ENCODE measurements around the gene SNX24.

The SNX24 gene, protein sequence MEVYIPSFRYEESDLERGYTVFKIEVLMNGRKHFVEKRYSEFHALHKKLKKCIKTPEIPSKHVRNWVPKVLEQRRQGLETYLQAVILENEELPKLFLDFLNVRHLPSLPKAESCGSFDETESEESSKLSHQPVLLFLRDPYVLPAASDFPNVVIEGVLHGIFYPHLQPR

DNA sequence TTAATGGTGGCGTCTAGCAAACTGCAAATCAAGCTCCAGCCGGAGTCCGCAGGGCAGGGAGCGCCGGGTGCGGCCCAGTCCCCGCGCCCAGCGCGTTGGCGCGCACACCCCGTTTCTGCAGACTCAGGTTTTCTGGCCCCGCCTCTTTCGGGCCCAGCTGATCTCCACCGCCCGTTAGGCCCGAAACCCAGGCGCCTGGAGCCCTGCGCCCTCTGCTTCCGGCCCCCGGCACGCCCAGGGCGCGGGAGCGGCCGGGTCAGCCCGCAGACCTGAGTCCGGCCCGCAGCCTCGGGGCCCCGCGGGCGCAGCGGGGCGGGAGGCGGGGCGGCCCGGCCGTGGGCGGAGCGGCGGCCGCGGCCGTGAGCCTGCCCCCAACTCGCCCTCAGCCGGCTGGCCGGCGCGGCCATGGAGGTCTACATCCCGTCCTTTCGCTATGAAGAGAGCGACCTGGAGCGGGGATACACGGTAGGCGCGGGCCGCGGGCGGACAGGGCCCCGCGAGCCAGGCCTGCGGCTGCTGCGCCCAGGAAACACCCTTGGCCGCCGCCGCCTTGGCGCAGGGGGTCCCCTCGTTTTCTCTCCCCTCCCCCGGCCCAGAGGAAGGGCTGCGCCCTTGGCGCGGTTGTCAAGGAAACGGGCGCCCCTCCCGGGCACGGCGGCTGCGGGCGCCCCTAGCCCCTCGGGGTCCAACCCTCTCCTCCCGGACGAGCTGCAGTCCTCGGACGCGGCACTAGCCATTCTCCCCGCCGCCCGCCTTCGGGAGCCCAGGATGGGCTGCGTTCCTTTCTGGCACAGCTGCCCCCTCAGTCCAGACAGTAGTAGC is at the start of gene SNX24:
Gene SNX24, plus strand, starts transcription at position 385 of the 822 bp plus-strand sequence. Its CDS starts 21 bp downstream, at position 406.
- H3K9me3 ChIP-seq = no peaks in the 10 kb centered on the region
- H3K4me1 ChIP-seq = peaks cover 15% of the 10 kb centered on the region
- peak; percentile 65 to 84 for DNase-seq (ENCODE audit: low spot score in 2 of 2)
- in situ Hi-C loops (cut with MboI; ENCODE audit: low sequenced_read_pairs) = no loop called here
- H3K4me3 ChIP-seq = peak within 1 kb of the TSS; percentile 75
- no peaks in the 10 kb centered on the region for H3K27me3 ChIP-seq (ENCODE audit: low read depth)
- no peaks in the 10 kb centered on the region for H3K36me3 ChIP-seq (replicated peaks)

DNA sequence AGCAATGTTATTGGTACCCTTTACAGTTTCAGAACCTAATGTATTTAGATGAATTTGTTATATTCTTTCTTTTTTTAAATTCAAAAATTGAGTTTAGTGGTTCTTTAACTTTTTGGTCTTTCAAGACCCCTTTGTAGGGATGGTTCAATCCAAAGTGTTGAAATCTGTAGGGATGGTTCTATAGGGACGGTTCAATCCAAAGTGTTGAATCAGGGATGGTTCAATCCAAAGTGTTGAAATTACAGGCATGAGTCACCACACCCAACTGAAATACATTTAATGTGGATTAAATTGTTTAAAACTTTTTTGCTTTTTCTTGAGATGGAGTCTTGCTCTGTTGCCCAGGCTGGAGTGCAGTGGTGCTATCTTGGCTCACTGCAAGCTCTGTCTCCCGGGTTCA is 39.9 kb upstream of the SNX24 start:
- H3K27me3 ChIP-seq (ENCODE audit: low read depth) = no peaks in the 10 kb centered on the region
- no peak overlapping the region for H3K4me3 ChIP-seq
- peaks cover 17% of the 10 kb centered on the region for H3K36me3 ChIP-seq (replicated peaks)
- in situ Hi-C loops (cut with MboI; ENCODE audit: low sequenced_read_pairs) = no loop called here
- DNase-seq (ENCODE audit: low spot score in 2 of 2) = no peak
- no peaks in the 10 kb centered on the region; the same call in 1 of the 2 replicates for H3K9me3 ChIP-seq
- peaks cover 7% of the 10 kb centered on the region for H3K4me1 ChIP-seq

DNA sequence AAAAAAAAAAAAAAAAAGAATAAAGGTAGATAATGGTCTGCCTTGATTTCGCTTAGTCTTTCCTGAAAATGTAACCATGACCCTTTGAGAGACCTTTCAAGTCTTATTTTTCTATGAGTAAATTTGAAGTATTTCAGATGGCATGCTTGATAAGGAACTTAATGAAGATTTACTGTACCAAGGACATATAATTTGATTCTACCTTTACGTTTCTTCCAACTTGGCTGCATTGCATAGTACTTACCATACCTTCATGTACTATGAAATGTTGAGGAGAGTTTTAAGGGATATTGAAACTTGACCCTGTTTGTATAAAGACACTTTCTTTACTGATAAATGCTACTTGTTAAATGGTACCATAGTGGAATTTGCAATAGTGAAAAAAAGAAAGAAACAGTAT is 35.0 kb upstream of the SNX24 start:
- Histone ChIP-seq H3K9me3 (no peaks in the 10 kb centered on the region), H3K36me3 (replicated peaks) (peaks cover 9% of the 10 kb centered on the region; the same call in 1 of the 2 replicates), H3K4me3 (no peak overlapping the region), H3K27me3 (ENCODE audit: low read depth) (no peaks in the 10 kb centered on the region), H3K4me1 (peaks cover 10% of the 10 kb centered on the region)
- in situ Hi-C loops (cut with MboI; ENCODE audit: low sequenced_read_pairs) = no loop called here
- DNase-seq (ENCODE audit: low spot score in 2 of 2) = no peak

DNA sequence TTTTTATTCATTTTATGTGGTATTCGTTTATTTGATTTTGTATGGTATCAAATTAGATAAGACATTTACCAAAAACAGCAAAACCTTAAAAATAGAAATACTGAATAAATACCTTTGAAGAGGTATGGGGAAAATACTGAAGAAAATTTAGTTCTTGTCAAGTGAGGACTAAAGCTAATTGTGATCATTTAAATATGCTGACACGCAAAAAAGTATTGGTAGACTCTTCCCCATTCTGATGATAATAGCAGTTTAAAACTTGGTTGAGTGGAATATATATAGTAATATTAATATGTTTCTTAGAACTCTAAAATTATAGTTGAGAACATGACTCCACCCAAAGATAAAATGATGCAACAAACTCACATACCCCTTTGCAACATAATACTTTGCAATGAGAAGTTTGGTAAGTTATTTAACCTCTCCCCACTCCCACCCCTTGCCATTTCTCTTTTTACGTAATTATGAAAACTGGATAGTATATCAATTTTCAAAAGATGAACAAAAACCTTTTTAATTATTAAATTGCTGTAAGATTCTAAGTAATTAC is 30.1 kb upstream of the SNX24 start:
- no peak overlapping the region for H3K4me3 ChIP-seq
- H3K36me3 ChIP-seq (replicated peaks) = peaks cover 3% of the 10 kb centered on the region
- no peaks in the 10 kb centered on the region for H3K9me3 ChIP-seq
- H3K4me1 ChIP-seq = peaks cover 28% of the 10 kb centered on the region
- in situ Hi-C loops (cut with MboI; ENCODE audit: low sequenced_read_pairs) = no loop called here
- H3K27me3 ChIP-seq (ENCODE audit: low read depth) = no peaks in the 10 kb centered on the region
- no peak for DNase-seq (ENCODE audit: low spot score in 2 of 2)

DNA sequence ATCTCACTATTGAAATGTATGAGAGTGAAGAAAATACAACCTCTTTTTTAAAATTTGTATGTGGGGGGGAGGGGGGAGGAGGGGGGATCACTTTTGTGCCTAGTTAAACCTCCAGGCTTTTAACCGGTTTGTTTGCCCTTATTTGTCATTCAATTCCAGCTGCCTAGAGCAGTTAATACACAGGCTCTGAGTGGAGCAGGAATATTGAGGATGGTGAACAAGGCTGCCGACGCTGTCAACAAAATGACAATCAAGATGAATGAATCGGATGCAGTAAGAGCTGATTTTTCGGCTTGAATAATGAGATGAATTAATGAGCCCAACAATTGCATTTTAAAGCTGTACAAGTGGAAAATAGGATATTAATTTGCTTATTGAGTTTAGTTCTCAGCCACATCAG is 28.7 kb upstream of the SNX24 start:
- Histone ChIP-seq H3K4me1 (peaks cover 28% of the 10 kb centered on the region), H3K36me3 (replicated peaks) (peaks cover 3% of the 10 kb centered on the region), H3K9me3 (no peaks in the 10 kb centered on the region), H3K27me3 (ENCODE audit: low read depth) (no peaks in the 10 kb centered on the region), H3K4me3 (no peak overlapping the region)
- in situ Hi-C loops (cut with MboI; ENCODE audit: low sequenced_read_pairs) = no loop called here
- peak; percentile 61 to 81 for DNase-seq (ENCODE audit: low spot score in 2 of 2)

DNA sequence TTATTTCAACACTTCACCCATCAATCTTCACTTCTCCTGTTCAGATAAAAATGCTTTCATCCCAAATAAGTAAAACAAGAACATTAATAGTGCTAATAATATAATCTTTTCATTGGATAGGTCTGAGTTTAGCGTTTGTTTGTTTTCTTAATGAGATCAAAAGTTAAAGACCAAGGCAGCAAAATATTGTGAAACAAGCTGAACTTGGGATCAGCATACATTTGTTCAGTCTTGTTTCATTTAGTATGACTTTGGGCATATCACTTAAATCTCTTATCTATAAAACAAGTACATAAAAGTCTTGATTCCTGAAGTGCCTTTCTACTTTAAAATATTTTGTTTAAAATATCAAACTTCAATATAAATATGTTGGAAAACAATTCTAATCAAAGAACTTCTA is 13.4 kb upstream of the SNX24 start:
- Histone ChIP-seq H3K36me3 (replicated peaks) (peaks cover 12% of the 10 kb centered on the region), H3K9me3 (no peaks in the 10 kb centered on the region), H3K27me3 (ENCODE audit: low read depth) (no peaks in the 10 kb centered on the region), H3K4me1 (peaks cover 9% of the 10 kb centered on the region), H3K4me3 (no peak overlapping the region)
- in situ Hi-C loops (cut with MboI; ENCODE audit: low sequenced_read_pairs) = no loop called here
- DNase-seq (ENCODE audit: low spot score in 2 of 2) = no peak

DNA sequence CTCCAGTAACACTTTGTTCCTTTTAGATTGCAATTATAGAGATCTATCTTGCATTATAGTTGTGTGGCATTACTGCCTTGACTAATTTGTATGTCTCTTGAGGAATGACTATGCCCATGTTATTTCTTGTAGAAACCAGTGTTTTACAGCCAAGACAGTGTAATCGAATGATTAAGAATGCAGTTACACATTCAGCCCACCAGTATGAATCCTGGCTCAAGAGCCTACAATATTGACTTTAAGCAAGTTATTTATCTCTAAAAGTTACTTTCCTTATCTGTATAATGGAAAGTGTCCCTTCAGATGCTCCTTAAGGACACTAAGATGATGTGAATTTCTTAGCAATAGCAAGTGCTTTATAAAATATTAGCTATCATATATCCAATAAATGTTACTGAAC is 9.7 kb upstream of the SNX24 start:
- DNase-seq (ENCODE audit: low spot score in 2 of 2) = no peak
- Histone ChIP-seq H3K9me3 (no peaks in the 10 kb centered on the region), H3K27me3 (ENCODE audit: low read depth) (no peaks in the 10 kb centered on the region), H3K36me3 (replicated peaks) (no peaks in the 10 kb centered on the region), H3K4me3 (no peak overlapping the region), H3K4me1 (peaks cover 9% of the 10 kb centered on the region)
- in situ Hi-C loops (cut with MboI; ENCODE audit: low sequenced_read_pairs) = no loop called here

DNA sequence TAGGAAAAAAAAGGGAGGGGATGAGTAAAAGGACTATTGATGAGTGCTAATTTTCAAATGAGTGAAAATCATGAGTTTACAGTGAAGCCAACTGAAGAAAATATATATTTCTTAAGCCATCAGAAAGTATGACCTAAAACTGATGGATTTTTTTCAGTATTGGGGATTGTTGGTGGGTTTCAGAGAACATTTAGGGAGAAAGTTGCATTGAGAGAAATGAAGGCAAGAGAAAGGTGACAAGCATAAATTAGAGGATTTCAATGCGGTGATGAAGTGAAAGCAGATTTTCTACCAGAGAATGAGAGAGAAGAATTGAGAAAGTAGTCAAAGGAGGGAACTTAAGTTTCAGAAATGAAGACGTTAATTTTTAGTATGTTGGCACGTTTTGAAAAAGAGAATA is 8.5 kb upstream of the SNX24 start:
- no peak for DNase-seq (ENCODE audit: low spot score in 2 of 2)
- peaks cover 9% of the 10 kb centered on the region for H3K4me1 ChIP-seq
- no peaks in the 10 kb centered on the region for H3K27me3 ChIP-seq (ENCODE audit: low read depth)
- H3K9me3 ChIP-seq = no peaks in the 10 kb centered on the region
- H3K36me3 ChIP-seq (replicated peaks) = no peaks in the 10 kb centered on the region
- H3K4me3 ChIP-seq = no peak overlapping the region
- in situ Hi-C loops (cut with MboI; ENCODE audit: low sequenced_read_pairs) = no loop called here

DNA sequence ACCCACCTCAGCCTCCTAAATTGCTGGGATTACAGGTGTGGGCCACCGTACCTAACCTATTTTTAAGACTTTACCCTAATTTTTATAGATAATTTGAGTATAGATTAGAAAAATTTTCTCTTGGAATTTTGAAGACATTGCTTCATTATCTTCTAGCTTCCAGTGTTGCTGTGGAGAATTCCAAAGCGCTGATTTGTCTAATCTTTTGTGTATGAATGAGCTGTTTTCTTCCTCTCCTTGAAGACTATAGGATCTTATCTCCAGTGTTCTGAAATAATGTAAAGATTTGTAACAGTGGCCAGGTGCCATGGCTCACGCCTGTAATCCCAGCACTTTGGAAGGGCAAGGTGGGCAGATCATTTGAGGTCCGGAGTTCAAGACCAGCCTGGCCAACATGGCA is 5.7 kb upstream of the SNX24 start:
- H3K27me3 ChIP-seq (ENCODE audit: low read depth) = no peaks in the 10 kb centered on the region
- H3K4me1 ChIP-seq = peaks cover 5% of the 10 kb centered on the region
- no peak for DNase-seq (ENCODE audit: low spot score in 2 of 2)
- H3K9me3 ChIP-seq = no peaks in the 10 kb centered on the region
- in situ Hi-C loops (cut with MboI; ENCODE audit: low sequenced_read_pairs) = no loop called here
- H3K36me3 ChIP-seq (replicated peaks) = no peaks in the 10 kb centered on the region
- no peak overlapping the region for H3K4me3 ChIP-seq

DNA sequence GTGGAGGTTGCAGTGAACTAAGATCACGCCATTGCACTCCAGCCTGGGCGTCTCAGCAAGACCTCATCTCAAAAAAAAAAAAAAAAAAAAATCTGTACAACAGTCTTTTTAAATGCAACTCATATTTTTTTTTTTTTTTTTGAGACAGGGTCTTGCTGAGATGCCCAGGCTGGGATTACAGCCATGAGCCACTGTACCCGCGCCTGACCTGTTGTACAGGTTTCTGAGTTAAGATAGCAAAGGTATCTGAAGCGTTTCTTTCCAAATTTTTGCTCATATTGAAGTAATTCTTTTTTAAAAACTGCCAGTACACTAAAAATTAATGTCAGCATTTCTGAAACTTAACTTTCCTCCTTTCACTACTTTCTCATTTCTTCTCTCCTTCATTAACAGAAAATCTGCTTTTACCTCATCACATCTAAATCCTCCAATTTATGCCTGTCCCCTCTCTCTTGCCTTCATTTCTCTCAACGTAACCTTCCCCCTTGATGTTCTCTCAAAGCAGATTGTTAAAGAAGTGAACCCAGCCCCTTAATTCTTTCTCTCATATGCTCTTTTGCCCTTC is 3.3 kb upstream of the SNX24 start:
- Histone ChIP-seq H3K4me1 (peaks cover 14% of the 10 kb centered on the region), H3K4me3 (no peak overlapping the region), H3K9me3 (no peaks in the 10 kb centered on the region), H3K36me3 (replicated peaks) (no peaks in the 10 kb centered on the region), H3K27me3 (ENCODE audit: low read depth) (no peaks in the 10 kb centered on the region)
- DNase-seq (ENCODE audit: low spot score in 2 of 2) = no peak
- in situ Hi-C loops (cut with MboI; ENCODE audit: low sequenced_read_pairs) = no loop called here

DNA sequence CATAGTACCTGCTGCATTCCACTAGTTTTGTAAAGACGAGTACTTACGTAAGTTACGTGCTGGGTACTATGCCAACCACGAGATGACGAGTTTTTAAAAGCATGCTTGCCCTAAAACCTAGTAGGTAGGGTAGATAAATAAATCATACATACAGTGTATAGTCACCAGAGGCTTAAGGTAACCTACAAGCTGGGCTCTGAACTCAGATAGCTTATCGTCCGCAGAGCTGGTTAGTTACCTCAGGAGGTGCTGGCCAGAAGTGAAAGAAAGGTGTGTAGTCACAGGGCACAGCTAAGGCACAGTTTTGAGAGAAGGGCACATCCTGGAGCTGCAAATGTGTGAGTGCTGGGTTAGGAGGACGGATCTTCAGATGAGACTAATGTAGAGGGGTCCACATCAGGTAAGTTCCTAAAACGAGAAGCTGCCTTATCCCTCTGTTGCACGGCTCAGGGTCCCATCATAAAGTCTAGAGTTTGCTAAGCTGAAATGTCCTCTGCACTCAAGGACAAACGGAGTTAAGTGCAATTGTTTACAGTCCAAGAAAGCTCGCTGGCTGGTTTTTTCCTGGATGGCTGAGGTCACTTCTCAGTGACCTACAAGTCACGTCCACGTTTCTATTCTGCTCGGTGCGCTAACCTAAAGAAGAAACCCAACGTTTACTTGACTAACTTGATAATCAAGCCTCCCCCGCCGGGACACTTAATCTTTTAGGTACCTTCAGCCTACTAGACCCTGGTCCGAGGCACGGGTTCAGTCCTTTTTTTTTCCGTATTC is 1.1 kb upstream of the SNX24 start:
- H3K4me1 ChIP-seq = peaks cover 15% of the 10 kb centered on the region
- H3K9me3 ChIP-seq = no peaks in the 10 kb centered on the region
- in situ Hi-C loops (cut with MboI; ENCODE audit: low sequenced_read_pairs) = no loop called here
- DNase-seq (ENCODE audit: low spot score in 2 of 2) = no peak
- no peaks in the 10 kb centered on the region for H3K27me3 ChIP-seq (ENCODE audit: low read depth)
- H3K36me3 ChIP-seq (replicated peaks) = no peaks in the 10 kb centered on the region
- peak overlapping the region; percentile 75 for H3K4me3 ChIP-seq

DNA sequence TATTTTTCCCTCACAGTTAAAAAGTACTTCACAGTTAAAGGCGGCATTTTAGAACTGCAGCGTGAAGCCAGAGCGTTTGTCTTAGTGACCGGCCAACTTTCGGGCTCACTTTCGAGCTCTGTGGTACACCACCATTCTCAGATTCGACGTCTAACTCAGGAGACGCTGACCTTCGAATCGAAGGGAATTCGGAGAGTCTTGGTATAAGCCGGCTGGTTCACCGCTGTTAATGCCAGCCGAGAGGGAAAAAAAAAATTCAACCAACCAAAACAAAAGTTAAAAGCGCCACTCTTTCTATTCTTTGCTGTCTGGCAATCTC is 544 bp upstream of the SNX24 start:
- Histone ChIP-seq H3K36me3 (replicated peaks) (no peaks in the 10 kb centered on the region), H3K9me3 (no peaks in the 10 kb centered on the region), H3K27me3 (ENCODE audit: low read depth) (no peaks in the 10 kb centered on the region), H3K4me3 (peak overlapping the region; percentile 75), H3K4me1 (peaks cover 15% of the 10 kb centered on the region)
- in situ Hi-C loops (cut with MboI; ENCODE audit: low sequenced_read_pairs) = no loop called here
- DNase-seq (ENCODE audit: low spot score in 2 of 2) = no peak

DNA sequence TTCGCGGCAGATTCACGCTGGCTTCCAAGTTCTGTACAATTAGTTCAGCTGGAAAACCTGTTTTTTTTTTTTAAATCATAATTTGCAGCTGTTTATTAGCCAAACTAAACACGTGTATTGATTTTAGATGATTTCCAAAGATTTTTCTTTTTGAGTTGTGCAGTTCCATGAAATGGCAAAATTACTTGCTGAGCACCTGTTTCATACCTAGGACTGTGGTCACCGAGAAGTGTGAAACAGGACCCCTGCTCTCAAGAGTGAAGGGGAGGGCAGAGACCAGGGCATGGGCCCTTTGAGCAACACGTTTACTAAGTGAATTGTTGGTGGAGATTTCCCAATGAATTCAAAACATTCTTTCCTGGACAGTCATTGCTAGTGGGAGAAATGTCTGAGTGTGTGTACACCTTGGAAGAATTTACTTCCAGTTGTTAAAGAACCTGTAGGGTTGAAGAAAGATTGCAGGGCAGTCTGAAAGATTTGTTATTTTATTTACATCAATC is 688 bp downstream of the SNX24 start:
- DNase-seq (ENCODE audit: low spot score in 2 of 2) = peak in 1 of 2 experiments; percentile 26
- Histone ChIP-seq H3K4me1 (peaks cover 15% of the 10 kb centered on the region), H3K4me3 (peak overlapping the region; percentile 75), H3K36me3 (replicated peaks) (no peaks in the 10 kb centered on the region), H3K27me3 (ENCODE audit: low read depth) (no peaks in the 10 kb centered on the region), H3K9me3 (no peaks in the 10 kb centered on the region)
- in situ Hi-C loops (cut with MboI; ENCODE audit: low sequenced_read_pairs) = no loop called here

Measured in HAP-1 (cell line).